NCI-H1092 treated with DMSO at 0.1 percent for 48 hours (cell line): ENCODE results near the gene TAF8.
"Not testable (repeated sequence)": the region's sequence is repeated elsewhere in the genome, so short reads cannot be mapped to it uniquely, and the experiment has no call there.

Experiments
- DNase-seq: peaks from one replicate; lab custom pipeline; 2025; lab: John Stamatoyannopoulos, UW

The TAF8 gene

GRCh38 chr6:42029062-42029685, 21.1 kb upstream of the TAF8 start:
- DNase-seq = no peak

- no peak for DNase-seq
Observed at GRCh38 chr6:42029881-42030280, 20.4 kb upstream of the TAF8 start.

GRCh38 chr6:42030585-42031506, 19.5 kb upstream of the TAF8 start:
- no peak for DNase-seq

DNA sequence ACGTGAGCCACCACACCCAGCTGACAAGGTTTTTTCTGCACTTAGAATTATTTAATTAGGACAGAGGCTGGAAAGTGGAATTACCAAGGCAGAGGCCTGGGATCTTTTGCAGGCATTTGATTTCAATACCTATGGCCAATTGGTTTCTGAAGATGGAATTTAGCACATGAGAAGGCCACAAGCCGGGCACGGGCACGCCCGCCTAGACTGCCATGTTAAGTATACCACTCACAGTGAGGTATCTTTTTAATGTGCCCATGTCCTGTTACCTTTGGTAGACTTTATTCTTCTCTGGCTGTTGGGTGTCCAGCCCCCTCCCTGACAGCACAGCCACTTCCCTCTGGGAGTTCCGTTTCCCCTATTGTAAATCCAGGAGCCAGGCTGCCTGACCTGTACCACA, 18.0 kb upstream of the TAF8 start:
- DNase-seq = no peak

- not testable (repeated sequence) for DNase-seq
Observed at GRCh38 chr6:42037669-42038068, 12.7 kb upstream of the TAF8 start.

DNA sequence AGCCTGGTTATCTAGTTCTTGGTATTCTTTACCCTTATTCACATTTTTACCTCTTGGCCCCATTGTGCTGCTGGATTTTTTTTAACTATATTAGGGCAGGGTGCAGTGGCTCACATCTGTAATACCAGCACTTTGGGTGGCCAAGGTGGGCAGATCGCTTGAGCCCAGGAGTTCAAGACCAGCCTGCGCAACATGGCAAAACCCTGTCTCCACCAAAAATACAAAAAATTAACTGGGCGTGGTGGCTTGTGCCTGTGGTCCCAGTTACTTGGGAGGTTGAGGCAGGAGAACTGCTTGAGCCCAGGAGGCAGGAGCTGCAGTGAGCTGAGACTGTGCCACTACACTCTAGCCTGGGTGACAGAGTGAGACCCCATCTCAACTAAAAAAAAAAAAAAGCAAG, 12.2 kb upstream of the TAF8 start:
- DNase-seq = no peak

- no peak for DNase-seq
Observed at GRCh38 chr6:42038811-42039408, 11.4 kb upstream of the TAF8 start.

DNA sequence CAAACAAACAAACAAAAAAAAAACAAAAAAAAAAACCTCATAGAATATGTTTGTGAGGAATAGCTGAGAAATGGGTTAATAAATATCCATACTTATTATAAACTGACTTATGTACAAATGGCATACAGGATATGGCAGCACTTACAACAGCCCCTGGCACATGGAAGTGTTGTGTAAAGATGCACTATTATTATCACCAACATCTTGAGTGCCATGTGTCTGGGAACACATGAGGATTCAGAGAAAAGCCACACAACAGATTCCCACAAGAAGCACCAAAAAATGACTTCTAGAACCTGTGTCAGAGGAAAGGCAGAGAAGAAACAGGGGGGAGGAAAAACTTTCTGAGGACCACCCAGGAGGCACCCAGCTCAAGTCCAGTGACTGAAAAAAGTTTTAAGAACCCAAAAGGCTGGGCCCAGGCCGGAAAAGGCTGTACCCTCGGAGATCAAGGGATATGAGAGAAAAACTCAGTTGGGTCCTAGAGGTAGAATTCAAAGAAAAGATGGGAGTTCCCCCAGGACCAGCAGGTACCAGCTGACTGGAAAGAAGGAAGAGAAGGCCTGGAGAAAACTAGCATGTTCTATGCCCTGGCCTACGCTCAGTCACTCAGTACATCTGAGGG, 9.4 kb upstream of the TAF8 start:
- no peak for DNase-seq

- DNase-seq = no peak
Observed at GRCh38 chr6:42041481-42042053, 8.8 kb upstream of the TAF8 start.

GRCh38 chr6:42042108-42042507, 8.2 kb upstream of the TAF8 start:
- no peak for DNase-seq

DNA sequence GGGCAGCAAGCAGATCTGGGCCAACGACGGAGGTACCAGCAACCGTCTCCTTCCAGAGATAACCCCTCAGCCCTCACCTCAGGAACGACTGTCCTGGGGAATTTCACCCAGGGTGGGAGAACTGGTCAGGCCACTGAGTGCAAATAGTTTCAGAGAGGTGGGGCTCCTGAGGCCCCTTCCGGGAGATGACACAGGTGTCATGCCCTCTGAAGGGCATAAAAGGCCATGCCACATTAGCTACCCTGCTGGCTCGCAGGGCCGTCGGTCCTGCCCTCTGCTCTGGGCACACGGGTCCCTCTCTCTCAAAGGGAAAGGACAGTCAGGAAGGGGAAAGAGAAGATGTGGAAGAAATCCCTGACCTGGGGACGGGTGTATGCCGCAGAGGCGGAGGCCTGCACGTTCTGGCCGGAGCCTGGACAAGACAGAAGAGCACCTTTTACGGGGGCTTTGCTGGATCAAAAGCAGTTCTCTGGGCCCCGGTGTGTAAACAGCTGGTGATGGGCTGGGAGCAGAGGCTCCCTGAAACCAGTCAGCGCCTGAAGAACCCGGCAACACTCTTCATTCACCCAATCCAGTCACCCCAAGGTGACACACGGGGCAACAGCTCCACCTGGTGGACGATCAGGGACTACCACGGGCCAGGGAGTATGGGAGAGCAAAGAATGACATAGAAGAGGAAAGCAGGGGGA, 6.4 kb upstream of the TAF8 start:
- peak; percentile 84 for DNase-seq

DNA sequence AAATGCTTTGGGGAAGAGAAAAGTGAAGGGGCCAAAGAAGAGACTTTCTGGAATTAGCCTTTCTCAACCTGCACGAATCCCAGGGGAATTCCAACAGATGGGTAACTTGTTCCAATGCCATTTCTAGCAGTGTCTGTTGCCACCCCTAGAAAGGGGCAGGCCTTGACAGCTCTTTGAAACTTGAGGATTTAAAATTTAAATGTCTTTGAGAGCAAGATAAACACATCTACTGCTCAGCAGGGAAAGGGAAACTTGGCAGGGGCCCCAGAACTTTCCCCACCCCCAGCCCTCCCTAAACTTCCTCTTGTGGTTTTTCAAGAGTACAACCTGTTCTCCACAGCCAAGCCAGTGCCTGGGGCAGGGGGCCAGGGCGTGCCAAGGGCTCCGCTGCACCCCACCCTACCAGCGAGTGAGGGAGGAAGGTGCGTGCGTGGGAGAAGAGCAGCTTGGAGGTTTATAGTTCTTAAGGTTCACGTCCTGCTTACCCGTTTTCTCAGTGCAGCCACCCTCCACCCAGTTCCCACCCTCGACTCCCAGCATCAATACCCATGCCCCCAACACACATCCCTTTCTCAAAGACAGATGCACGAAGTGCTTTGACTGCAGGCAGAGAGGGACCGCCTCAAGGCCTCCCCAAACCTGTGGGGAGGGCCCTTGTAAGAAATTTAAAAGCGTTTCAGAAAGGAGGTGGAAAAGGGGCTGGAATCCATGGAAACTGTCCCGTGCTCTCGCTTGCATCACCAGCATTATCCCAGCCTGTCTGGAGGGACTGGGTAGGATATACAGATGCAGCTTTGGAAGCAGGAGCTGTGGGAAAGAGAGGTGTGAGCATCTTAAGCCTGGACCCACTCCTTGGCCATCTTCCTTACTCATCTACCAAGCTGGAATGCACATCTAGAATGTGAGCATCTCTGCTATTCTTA, 4.5 kb upstream of the TAF8 start:
- peak; percentile 67 for DNase-seq

DNA sequence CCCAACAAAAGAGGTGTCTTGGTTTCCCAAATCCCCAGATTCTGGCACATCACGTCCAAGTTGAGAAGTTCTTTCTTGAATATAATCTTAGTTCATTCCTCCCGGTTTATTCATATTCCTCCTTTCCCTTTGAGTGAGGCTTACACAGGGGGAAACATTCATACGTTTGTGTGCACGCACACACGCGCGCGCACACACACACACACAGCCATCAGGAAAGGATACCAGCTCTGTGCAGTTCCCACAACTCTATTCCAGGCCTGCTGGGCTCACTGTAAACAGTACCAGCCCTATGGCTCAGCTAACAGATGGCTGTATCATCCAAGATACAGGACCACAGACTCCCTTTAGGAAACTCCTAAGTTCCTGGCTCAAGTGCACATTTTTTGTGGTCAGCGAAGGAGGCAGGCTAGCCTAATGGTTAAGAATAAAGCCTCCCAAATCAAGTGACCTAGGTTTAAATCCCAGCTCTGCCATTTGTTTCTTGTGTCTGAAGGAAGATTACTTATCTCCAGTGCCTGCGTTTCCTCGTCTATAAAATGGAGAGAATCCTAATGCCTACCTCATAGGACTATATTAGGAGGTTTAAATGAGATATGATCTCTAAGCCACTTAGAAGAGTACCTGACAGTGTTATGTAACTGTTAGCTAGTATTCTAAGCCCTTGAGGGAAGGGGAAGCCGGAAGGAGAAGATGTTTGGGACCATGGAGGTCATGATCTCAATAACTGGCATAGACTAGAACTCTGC, 3.7 kb upstream of the TAF8 start:
- no peak for DNase-seq

DNA sequence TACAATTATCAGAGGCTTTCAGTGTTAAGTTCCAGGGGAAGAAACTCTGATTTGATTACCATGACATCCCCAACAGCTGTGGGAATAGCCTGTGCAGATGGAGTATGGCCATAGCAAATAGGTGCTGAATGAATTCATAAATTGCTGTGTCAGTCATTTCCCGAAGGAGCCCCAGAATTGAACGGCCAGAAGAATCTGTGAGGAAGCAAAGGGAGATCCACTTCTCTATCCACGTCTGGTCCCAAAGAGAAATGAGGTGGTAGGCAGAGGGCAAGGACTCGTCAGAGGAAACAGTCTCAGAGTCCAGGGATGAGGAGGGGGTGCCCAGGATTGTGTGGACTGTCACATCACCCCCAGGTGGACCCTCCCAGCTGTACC, 3.1 kb upstream of the TAF8 start:
- DNase-seq = no peak

- no peak for DNase-seq
Observed at GRCh38 chr6:42047790-42048405, 2.4 kb upstream of the TAF8 start.

DNA sequence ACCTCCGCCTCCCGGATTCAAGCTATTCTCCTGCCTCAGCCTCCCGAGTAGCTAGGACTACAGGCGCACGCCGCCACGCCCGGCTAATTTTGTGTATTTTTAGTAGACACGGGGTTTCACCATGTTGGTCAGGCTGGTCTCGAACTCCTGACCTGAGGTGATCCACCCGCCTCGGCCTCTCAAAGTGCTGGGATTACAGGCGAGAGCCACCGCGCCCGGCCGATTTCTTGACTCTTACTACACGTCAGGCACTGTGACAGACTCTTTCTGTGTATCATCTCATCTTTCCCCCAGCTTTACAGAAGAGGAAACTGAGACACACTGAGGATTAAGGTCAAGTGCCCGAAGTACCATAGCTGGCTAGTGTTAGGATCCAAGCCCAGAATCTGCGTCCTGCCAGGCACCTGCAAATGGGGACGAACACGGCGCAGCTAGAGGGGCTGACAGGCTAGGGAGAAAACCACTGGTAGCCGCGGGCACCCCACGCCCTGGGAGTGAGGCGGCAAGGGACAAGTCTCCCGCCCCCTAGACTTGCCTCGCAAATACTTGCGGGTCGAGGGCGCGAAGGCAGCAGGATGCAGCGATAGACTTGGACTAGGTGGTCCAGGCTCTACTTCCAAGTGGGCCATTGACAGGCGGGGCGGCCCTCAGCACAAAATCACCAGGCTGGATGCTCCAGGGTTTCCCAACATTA, 1.1 kb upstream of the TAF8 start:
- DNase-seq = no peak

GRCh38 chr6:42049948-42050296, 402 bp upstream of the TAF8 start:
- no peak for DNase-seq

GRCh38 chr6:42051268-42051653, 937 bp downstream of the TAF8 start:
- no peak for DNase-seq

DNA sequence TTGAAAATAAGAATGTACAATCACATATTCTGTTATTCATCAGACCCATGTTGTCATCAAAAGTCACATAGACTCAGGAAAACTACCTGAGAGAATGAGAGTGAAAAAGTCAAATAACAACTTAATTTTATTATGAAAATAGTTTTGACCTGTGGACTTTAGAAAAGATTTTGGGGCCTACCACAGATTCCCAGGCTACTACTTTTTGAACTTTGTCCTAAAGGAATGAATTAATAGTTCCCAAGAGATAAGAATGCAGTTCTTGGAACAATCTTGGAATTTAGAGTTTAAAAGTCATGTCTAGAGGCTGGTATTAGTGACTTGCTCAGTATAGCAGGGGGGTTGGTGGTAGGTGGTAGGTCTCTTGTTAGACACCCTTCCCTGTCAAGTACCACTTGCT, 3.3 kb downstream of the TAF8 start:
- DNase-seq = no peak
